ENCODE measurements around the gene EPS8.
"Not testable (repeated sequence)": the region's sequence is repeated elsewhere in the genome, so short reads cannot be mapped to it uniquely, and the experiment has no call there.

EPS8 gene

DNA sequence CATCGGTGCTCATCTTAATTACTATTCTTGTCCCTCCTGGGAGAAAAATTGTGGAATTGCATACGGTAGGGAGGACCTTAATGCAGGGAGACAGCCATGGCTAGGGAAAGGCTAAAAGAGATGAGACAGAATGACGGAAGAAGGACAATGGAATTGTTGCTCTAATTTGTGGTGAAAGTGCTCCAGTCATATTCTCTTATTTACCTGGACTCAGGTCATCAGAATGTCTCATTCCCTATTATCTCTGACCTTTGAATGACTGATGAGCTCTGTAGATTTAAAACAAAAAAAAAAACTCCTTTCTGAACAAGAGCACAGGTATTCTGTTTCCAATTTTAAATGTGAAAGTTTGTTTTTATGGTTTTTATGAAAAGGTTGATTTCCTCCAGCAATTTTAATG lies 8.6 kb upstream of the EPS8 start:
- no peak for DNase-seq (ENCODE audit: low spot score)

DNA sequence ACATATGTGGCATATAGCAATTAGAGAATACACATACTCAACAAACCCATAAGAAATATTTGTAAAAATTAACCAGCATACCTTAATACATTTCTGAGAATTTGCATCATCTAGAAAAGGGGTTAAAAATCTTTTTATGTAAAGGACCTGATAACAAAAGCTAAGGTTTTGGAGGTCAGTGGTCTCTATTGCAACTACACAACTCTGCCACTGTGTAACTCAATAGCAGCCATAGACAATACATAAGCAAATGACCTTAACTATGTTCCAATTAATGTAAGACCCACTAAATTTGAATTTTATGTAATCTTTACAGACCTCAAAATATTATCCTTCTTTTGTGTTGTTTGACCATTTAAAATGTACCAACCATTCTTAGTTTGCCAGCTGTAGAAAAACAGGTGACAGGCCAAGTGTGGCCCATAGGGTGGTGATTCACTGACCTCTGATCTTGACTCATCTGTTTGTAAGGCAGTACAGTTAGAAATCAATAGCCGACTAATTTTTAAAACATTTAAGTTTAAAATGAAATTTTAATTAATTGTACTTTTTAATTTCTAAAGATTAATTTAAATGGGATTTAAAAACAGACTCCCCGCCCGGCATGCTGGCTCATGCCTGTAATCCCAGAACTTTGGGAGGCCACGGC lies 7.4 kb upstream of the EPS8 start:
- DNase-seq (ENCODE audit: low spot score): no peak

DNA sequence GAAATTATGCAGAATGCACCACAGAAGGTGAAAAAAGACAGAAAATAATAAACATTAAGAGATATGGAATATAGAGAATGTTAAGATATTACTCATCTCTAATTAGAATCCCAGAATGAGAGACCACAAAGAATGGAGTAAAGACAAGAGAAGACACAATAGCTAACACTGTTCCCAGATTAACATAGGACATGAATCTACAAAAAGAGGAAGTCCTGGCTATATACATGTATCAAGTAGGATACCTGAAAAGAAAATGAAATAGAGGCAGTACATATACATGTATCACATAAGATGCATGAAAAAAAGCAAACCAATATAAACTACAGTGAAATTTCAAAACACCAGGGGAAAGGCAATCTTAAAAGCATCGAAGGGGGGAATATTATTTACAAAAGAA lies 5.6 kb upstream of the EPS8 start:
- DNase-seq (ENCODE audit: low spot score): no peak

DNA sequence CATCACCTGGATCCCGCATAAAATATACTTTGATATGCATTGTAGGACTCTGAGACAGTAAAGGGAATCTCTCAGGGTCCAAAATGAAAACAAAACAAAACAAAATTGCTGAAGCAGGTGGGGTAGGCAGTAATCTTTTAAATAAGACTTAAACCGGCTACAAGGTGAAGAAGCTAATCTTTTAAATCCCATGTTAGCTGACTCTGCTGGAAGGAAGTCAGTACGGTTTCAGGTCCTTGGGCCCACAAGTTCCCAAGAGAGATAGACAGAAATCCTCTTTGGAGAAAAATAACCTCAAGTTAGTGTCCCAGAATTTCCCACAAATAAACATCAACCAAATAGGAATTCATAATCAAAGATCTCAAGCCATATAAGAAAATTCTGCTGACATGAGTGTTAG lies 5.0 kb upstream of the EPS8 start:
- DNase-seq (ENCODE audit: low spot score): no peak

DNA sequence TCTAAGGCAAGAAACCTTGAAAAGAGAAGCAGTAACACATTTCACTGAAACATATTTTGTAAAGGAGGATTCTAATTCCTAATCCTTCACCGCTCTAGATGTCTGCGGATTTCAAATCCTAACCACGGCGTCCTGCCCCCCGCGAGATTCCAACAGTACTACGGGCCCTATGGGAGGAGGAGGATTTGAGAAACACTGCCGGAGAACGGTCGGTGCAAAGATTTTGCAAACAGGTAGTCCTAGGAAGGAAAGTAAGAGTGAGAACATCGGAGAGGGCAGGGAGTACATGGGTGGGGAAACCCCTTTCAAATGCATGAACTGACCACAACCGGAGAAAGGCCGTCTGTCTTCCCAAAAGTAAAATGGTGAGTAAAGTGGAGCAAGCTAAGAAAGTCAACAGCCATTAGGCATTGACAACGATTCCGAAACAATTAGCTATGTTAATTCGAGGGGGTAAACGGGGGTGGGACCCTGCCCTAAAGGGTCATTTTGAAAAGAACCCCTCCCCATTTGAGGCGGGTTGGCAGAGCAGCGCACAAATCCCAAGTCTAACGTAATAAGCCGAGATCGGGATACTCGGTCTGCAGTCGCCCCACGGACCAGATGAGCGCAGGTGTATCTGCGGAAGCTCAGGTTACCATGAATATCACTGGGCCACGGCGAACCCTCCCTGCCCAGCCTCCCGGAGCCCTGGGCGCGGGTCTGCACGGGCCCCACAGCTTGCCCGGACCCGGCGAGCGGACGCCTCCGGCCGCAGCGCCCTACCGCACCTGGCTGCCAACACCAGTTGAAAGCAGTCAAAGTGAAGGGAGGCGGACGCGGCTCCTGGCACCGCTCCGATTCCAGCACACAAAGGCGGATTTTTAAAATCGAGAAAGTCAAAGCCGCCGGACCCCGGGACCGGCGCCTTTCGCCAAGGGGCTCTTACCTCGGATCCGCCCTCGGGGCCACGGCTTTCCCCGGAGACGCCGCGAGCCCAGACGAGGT lies 662 bp downstream of the EPS8 start:
- DNase-seq (ENCODE audit: low spot score): peak; percentile 41

DNA sequence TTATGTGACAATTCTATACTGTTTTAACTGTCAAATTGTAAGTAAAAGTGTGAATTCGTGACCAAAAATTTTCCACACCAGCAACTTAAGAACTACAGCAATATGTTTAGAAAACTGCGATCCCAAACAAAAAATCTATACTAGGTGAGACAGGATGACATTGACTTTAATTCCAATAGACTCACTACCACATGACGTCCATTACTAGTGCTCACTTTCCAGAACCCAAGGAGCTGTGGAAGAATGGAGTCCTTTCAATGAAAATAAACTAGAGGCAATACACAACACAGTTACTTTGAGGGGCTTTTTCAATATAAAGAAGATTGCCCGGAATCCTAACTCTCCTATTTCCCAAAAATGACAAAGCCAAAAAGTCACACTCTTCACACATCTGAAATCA lies 1.4 kb downstream of the EPS8 start:
- DNase-seq (ENCODE audit: low spot score): no peak

DNA sequence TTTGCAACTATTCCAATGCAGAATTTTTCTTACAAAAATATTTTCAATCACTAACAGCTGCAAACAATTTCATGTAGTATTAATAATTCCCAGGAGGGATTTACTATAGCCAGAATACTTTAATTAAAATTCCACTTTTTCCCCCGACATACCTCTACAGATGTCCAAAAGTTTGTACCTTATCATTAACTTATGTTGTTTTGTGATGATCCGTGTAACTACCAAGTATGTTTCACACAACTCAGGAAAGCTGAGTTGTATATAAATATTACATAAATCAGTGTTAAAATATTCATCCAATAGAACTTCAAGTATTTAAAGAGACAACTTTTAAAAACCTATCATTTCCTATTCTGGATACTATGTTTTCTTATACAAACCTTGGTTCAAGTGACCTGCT lies 2.4 kb downstream of the EPS8 start:
- DNase-seq (ENCODE audit: low spot score): no peak

DNA sequence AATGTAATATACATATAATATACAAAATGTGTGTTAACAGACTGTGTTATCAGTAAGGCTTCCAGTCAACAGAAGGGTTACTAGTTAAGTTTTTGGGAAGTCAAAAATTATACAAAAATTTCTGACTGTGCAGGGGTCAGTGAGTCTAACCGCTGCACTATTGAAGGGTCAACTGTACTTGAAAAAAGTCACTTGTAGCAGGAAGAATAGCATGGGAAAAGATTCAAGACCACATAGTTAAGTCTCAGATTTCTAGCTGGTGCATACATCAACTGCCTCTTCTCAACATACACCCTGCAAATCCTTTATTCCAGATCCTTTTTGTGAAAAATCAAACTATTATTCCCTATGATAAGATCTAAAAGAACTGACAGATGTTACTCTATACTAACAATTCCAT lies 5.9 kb downstream of the EPS8 start:
- no peak for DNase-seq (ENCODE audit: low spot score)

DNA sequence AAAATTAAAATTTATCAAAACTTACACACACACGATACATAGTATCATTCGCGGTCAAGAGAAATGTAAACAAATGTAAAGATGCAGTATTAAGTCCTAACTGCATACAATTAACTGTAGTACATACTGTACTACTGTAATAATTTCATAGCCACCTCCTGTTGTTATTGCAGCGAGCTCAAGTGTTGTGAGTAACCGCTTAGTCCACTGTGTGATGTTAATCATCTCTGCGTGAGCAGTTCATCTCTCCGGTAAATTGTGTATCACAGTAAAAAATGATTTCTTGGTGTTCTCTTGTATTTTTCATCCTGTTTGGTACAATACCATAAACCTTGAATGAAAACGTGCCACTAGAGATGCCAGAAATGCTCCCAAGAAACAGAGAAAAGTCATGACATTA lies 6.5 kb downstream of the EPS8 start:
- no peak for DNase-seq (ENCODE audit: low spot score)

DNA sequence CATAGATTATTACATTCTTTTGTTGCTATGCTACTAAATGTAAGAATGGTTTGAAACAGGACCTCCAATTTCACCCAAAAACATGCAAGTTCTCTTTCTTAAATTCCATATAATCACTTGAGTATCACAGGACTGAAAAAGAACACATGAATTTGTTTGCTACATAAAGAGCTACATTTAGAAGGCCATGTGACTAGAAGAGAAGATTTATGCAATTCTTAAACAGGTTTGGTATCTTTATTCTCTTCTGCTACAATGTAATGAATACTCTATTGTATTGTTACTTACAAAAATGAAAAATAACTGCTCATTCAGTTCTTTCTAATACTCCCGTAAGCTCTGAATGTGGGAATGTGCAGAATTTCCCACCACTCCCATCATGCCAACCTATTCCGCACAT lies 9.3 kb downstream of the EPS8 start:
- DNase-seq (ENCODE audit: low spot score): no peak

DNA sequence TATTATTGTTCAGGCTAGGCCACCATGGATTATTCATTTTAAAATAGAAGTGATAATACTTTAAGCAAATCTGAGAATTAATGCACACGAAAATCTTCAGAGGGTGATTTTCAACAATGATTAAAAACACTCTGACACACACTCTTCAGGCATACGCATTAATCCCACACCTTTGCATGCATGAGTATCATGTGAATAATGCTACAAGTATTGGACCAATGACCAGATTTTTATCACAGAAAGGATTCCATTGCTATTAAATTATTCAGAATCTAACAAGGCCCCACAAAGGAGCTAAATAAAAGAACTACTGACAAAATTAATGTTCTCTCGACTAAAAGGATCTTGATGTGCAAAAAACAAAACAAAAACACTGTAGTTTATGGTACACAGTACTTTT lies 11.1 kb downstream of the EPS8 start:
- DNase-seq (ENCODE audit: low spot score): no peak

DNA sequence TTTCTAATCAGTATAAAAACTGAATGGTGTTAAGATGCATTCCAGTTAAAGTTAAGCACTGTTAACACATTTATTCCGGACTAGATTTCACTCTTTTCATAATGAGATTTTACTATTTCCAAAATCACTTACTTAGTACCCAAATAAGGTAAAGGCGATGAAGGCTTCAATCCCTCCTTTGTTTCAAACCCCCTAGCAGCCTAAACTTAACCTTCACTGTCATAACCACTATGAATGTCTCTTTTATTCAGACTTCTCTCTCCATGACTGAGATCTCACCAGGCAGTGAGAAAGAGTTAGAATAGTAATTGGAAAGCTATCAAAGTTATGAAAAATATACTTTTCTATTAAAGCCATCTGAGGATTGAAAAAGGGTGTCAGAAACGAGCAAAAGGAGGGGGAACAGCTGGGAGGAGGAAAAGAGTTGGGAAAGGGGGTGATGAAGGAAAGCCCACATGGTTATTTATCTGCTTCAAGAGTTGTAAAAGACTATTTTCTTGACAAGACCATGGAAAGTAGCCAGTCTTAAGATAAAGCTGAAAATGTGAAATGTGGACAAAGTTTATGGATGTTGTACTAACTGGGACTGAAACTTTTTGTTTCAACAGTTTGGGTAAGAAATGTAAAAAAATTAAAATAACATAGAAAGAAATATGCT lies 11.7 kb downstream of the EPS8 start:
- DNase-seq (ENCODE audit: low spot score): no peak

DNA sequence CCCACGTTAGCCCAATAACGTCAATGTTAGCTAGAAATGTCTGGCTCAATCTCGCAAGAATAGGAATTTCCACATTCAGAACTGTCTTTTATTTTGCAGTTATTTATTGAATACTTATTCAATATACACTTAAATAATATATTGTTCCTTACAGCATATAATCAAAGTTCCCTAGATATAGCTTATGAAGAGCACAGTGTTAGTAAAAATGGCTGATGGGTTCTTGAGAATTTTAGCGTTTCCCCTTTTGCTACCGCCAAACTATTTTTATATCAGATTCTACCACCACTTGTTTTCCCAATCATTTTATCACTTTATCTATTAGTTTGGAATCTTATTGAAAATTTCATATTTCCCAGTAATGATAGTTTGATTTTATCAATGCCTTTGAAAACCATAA lies 12.7 kb downstream of the EPS8 start:
- DNase-seq (ENCODE audit: low spot score): no peak

DNA sequence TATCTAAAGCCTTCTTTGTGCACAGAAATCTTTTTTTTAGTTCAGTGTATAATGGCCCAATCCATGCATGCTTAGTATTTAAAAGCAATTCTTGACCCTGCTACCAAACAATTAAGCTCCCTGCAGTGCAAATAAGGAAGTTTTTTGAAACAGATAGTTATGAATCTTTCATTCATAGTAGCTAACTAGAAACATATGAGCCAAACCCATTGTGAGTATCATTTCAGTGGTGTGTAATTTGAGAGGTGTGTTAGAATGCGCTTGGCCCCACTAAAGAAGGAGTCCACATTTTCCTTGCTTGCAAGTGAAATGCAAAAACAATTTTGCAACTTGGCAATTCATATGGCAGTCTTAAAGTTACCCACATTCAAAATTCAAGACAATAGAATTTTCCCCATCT lies 14.4 kb downstream of the EPS8 start:
- DNase-seq (ENCODE audit: low spot score): no peak

DNA sequence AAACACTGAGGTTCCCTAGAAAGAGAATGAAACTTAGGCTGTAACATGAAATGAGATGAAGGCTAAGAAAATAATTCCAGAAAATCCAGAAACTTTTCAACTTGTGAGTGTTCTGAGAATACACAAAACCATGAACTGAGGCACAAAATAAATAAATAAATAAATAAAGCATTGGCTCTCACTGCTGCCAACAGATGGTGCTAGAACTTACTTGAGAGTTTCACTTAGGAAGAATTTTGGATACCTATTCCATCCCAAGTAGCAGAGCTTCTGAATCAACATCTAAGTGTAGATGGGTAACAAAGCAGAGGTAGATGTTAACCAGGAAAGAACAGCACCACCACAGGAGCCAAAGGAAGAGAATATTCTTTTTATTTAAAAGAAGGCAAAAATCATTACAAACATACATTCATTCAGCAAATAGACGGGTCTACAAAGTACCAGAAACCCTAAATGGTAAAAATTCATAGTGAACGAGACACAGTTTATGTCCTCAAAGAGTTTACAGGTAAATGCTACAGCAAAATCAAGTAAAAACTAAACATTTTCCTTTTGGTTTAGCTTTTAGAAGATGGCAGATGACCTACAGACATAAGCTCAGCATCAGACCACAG lies 16.7 kb downstream of the EPS8 start:
- DNase-seq (ENCODE audit: low spot score): no peak

DNA sequence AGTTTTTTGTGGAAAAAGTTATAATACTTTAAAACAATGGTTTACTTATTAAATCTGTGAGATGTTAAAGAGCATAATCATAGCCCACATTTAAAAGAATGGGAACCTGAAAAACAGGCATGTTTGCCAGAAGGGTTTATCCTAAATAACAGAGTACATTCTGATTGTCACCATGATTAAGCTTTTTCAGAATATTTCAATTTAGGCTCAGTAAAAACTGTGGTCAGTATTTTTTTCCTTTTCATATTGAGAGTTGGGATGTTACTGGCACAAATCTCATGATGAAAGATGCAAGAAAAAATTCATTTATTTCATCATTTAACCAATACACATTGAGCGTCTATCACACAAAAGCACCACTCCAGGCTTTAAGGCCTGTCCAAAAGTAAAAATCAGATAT lies 18.6 kb downstream of the EPS8 start:
- no peak for DNase-seq (ENCODE audit: low spot score)

DNA sequence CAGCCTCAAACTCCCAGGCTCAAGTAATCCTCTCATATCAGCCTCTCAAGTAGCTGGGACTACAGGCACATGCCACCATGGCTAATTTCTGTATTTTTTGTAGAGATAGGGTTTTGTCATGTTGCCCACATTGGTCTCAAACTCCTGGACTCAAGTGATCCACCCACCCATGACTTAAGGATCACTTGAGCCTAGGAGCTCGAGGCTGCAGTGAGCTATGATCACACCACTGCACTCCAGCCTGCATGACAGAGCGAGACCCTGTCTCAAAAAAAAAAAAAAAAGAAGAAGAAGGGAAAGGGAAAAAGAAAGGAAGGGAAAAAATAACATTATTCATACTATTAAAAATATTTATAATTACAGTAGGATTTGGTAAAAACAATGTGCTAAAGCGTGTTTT lies 19.2 kb downstream of the EPS8 start:
- DNase-seq (ENCODE audit: low spot score): no peak

DNA sequence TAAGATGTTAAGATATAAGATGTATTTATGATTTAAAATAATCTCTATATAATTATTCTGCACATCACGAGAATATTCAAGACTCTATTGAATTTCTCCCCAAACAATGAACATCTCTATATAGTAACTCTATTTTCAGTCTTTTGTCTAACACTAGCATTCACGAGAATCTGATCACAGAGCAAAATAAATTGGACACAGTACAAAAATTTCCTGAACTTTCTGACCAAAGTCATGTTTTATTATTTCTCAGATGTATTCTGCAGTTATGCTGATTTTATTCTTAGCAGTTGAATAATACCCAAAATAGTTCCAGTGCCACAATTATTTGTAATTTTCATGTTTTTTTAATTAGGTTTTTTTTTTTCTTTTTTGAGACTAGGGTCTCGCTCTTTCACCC lies 19.6 kb downstream of the EPS8 start:
- no peak for DNase-seq (ENCODE audit: low spot score)

DNA sequence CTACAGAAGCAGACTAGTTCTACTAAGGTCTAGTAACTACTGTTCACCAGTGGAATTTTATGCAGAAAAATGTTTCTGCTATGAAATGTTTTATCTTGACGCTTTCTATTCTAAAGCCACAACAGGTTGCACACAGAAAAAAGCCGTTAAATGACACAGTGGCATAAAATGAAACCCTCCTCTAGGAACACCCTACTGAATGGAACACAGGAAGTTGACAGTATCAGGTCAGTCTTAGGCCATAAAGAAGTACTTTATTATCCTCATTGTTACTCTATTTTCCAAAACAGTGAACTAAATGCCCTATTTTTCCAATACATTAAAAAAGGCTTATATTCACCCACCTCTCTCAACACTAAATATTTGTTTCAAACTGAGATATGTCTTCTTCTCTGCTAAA lies 21.9 kb downstream of the EPS8 start:
- no peak for DNase-seq (ENCODE audit: low spot score)

DNA sequence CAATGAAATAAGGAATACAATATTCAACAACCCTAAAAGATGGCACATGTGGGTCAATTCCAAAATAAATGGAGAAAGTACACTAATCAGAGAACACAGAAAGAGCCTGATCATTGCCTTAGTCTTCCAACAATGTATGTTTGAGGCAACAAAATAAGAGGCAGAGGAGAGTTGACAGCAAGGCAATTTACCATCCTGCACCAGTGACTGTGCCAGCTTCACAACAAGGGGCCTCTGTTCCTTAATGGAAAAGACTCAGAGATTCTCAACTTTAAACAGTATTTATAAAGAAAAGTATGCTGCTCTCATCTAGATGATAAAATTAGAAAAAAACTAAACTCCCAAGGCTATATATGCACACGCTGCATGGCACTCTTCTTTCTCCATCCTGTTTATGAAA lies 25.9 kb downstream of the EPS8 start:
- no peak for DNase-seq (ENCODE audit: low spot score)

DNA sequence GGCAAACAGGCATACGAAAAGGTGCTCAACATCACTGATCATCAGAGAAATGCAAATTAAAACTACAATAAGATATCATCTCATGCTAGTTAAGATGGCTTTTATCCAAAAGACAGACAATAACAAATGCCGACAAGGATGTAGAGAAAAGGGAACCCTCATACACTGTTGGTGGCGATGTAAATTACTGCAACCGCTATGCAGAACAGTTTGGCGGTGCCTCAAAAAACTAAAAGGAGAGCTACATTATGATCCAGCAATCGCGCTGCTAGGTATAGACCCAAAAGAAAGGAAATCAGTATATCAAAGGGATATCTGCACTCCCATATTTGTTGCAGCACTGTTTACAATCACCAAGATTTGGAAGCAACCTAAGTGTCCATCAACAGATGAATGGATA lies 27.0 kb downstream of the EPS8 start:
- DNase-seq (ENCODE audit: low spot score): not testable (repeated sequence)

DNA sequence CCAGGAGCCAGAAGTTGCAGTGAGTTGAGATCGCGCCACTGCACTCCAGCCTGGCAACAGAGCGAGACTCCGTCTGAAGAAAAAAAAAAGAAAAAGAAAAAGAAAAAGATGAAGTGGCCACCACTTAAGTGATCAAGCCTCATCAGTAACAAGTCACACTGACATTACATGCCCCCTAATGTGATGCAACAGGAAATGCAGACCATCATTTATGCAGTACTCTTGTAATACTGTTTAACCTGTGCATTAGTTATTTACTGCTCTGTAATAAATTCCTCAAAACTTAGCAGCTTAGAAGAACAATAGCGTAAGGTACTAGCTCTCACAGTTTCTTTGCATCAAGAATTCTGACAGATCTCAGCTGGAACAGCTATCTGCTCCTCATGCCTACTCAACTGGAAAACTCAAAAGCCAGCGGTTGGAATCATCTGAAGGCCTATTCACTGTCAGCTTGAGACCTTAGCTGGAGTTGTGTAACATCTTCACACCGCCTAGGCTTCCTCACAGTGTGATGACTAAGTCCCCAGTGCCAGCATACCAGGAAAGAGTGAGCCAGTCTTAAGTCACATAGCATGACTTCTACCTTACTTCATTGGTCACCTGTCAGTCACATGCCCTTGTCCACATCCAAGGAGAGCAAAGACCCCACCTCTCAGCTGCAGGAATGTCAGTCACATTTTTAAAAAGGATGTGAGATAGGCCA lies 31.5 kb downstream of the EPS8 start:
- DNase-seq (ENCODE audit: low spot score): peak; percentile 3
